NB4 (cell line): ENCODE data around the gene RNASET2.
A peak's percentile ranks its signal among the peaks of the same experiment; 100 is the strongest.

Experiments used
- DNase-seq: peaks from one replicate; pipeline ENCODE4 v3.0.0; 2010; ENCODE audit warnings: low read depth
- H3K4me3 ChIP-seq: one replicate; pipeline ENCODE4 v1.5.1; 2011; ENCODE audit warnings: mild to moderate bottlenecking, low read depth, low read length, moderate library complexity
- MYC ChIP-seq: IDR thresholded peaks from 2 replicates; pipeline ENCODE4 v1.6.1; 2011; ENCODE audit warnings: low read depth, low read length
- POLR2A ChIP-seq: IDR thresholded peaks from 2 replicates; pipeline ENCODE4 v1.6.1; 2011; ENCODE audit warnings: mild to moderate bottlenecking; ENCODE audit not compliant: insufficient read length; ENCODE audit errors: extremely low read depth
- TF ChIP-seq, protein P1 (sequence below): IDR thresholded peaks from 2 replicates; pipeline ENCODE4 v1.6.1; 2011; ENCODE audit warnings: low read depth, low read length
- TF ChIP-seq, protein P2 (sequence below): IDR thresholded peaks from one replicate; pipeline ENCODE4 v1.5.1; 2012; ENCODE audit warnings: low read depth, low read length

RNASET2 gene

DNA sequence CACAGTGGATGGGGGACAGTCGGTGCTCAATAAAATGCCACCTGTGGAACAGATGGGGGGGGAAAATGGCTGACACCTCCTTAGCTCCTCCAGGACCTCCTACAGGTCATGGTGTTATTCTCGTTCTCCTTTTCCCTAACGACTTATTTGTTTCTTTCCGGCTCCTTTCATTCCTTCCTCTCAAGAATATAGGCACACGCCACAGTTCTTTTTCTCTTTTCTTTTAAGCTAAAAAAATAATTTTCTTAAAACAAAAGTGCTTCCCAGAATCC is 1.4 kb upstream of the RNASET2 start:
- peak overlapping the region; percentile 54 for H3K4me3 ChIP-seq
- no peak for DNase-seq
- TF ChIP-seq MYC (no peak), POLR2A (no peak)
- TF ChIP-seq, protein P1, sequence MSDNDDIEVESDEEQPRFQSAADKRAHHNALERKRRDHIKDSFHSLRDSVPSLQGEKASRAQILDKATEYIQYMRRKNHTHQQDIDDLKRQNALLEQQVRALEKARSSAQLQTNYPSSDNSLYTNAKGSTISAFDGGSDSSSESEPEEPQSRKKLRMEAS, result no peak
- TF ChIP-seq, protein P2, sequence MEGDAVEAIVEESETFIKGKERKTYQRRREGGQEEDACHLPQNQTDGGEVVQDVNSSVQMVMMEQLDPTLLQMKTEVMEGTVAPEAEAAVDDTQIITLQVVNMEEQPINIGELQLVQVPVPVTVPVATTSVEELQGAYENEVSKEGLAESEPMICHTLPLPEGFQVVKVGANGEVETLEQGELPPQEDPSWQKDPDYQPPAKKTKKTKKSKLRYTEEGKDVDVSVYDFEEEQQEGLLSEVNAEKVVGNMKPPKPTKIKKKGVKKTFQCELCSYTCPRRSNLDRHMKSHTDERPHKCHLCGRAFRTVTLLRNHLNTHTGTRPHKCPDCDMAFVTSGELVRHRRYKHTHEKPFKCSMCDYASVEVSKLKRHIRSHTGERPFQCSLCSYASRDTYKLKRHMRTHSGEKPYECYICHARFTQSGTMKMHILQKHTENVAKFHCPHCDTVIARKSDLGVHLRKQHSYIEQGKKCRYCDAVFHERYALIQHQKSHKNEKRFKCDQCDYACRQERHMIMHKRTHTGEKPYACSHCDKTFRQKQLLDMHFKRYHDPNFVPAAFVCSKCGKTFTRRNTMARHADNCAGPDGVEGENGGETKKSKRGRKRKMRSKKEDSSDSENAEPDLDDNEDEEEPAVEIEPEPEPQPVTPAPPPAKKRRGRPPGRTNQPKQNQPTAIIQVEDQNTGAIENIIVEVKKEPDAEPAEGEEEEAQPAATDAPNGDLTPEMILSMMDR, result no peak

DNA sequence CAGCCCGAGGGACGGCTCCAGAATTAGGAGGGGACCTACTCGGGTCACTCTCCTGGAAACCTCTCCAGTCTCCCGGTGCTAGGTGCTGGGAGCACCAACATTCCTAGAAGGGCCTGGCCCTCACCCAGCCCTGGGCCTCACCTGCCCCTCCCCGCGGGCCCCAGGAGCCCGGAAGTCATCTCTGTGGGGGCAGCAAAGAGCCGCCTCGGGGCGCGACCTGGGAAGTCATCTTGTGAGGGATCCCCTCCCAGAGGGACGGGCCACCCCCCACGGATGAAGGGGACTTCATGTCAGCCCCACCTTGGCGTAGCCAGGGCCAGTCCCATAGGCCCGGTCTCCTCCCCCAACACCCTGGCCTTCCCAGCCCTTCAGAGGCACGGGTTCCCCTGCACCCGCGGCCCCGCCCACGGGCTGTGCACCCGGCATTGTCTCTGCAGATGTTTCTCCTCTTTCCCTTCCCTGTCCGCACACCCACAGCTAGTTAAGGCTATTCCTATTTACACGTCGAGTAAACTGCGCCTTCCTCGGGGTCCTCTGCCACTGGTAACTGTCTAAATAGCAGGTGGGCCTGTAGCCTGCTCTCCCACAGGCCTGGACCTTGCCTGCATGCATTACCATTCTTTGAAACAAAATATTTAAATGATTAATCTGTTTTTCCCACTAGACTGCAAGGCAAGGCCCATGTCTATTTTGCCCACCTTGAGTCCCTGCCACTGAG is 896 bp upstream of the RNASET2 start:
- peak; percentile 77 for DNase-seq
- TF ChIP-seq MYC, result no peak
- TF ChIP-seq POLR2A, result no peak
- TF ChIP-seq, protein P1, result no peak
- H3K4me3 ChIP-seq, result peak overlapping the region; percentile 54

DNA sequence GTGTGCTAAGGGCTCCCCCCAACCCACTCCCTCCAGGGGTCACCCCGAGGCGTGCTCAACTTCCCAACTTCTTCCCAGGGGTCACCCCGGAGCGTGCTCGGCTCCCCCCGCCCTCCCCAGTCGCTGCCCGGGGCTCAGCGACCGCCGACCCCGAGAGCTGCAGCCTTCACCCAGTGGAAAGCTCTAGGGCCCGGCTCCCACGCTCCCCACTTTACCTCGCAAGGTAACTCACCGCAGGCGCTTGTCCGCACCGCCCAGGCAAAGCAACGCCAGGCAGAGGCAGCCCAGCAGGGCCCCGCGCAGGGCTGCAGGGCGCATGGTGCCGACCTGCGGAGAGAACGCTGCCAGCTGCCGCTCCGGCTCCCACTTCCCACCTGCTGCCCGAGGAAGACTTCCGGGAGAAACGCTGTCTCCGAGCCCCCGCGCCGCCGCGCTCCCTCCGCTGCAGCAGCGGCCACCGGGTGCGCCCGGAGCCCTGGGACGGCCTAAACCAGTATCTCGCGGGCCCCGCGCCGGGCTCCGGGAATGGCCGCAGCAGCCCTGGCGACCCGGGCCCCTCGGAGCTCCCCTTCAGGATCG is 396 bp downstream of the RNASET2 start:
- H3K4me3 ChIP-seq, result peak overlapping the region; percentile 70
- no peak for TF ChIP-seq POLR2A
- TF ChIP-seq MYC, result no peak
- TF ChIP-seq, protein P2, result no peak
- TF ChIP-seq, protein P1, result no peak
- peak; percentile 73 for DNase-seq

DNA sequence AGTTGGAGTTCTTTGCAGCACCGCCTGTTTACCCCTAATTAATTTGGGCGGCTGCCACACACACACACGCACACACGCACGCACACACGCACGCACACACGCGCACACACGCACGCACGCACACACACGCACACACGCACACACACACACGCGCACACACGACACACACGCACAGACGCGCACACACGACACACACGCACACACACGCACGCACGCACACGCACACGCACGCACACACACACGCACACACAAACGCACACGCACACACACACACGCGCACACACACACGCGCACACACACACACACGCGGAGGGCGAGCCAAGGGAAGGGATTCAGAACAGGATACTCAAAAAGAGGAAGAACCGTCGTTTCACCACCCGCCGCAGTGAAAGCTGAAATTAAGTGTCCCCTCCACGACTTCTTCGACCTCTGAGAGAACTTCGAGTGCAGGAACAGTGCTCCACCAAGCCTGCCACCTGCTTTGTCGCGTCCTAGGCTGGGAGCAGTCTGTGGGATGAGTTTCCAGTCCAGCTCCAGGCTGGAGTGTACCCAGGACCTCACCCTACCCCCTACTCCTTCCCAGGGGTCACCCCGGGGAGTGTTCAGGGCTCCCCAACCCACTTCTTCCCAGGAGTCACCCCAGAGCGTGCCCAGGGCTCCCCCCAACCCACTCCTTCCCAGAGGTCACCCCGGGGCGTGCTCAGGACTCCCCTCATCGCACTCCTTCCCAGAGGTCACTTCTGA is 1.1 kb downstream of the RNASET2 start:
- peak; percentile 92 for DNase-seq
- TF ChIP-seq POLR2A (peak; percentile 21), MYC (peak; percentile 48; the same call in 1 of the 2 replicates)
- TF ChIP-seq, protein P1, result no peak
- TF ChIP-seq, protein P2, result no peak

DNA sequence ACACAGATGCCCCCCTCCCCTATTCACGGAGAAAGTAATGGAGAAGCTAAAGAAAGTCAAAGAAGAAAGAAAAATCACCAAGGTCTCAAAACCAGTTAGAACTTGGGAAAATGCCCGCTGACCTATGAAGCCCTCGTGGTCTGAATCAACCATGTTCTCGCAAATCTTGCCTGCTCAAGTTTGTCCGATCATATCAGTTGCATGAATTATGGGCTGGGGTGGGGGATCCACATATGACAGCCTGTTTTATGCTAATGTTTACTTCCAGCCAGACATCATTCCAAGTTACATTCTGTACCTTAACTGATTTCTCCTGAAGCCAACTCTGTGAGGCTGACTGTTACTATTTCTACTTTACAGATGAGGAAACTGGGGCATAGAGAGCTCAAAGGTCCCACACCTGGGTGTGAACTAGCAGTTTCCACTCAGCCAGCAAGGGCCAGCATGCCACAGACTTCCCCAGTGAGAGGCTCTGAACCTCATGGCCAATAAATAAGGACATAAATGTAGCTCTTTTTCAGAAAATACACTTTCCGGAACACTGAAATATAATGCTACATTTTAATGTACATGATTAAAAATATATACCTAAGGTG is 2.1 kb downstream of the RNASET2 start:
- H3K4me3 ChIP-seq, result no peak overlapping the region
- DNase-seq, result no peak
- TF ChIP-seq POLR2A (no peak), MYC (no peak)
- TF ChIP-seq, protein P1, result no peak
- TF ChIP-seq, protein P2, result no peak

More for the DNA sequence above, 1.1 kb downstream of the RNASET2 start:
- H3K4me3 ChIP-seq, result peak overlapping the region; percentile 70
